Stimulated activated CD4-positive, alpha-beta T cell treated with anti-CD3 and anti-CD28 coated beads, TNF-alpha, amount 100 ng/mL, for 48 hours (primary cell): Measurements from ENCODE around the gene UBE2I.
A peak's percentile ranks its signal among the peaks of the same experiment; 100 is the strongest.

Experiments used
- DNase-seq, 3 donors: peaks; one replicate each; pipeline ENCODE4 v3.0.0-alpha.2; 2020; ENCODE audit warnings: low read depth in 3 of 3

Gene UBE2I

DNA sequence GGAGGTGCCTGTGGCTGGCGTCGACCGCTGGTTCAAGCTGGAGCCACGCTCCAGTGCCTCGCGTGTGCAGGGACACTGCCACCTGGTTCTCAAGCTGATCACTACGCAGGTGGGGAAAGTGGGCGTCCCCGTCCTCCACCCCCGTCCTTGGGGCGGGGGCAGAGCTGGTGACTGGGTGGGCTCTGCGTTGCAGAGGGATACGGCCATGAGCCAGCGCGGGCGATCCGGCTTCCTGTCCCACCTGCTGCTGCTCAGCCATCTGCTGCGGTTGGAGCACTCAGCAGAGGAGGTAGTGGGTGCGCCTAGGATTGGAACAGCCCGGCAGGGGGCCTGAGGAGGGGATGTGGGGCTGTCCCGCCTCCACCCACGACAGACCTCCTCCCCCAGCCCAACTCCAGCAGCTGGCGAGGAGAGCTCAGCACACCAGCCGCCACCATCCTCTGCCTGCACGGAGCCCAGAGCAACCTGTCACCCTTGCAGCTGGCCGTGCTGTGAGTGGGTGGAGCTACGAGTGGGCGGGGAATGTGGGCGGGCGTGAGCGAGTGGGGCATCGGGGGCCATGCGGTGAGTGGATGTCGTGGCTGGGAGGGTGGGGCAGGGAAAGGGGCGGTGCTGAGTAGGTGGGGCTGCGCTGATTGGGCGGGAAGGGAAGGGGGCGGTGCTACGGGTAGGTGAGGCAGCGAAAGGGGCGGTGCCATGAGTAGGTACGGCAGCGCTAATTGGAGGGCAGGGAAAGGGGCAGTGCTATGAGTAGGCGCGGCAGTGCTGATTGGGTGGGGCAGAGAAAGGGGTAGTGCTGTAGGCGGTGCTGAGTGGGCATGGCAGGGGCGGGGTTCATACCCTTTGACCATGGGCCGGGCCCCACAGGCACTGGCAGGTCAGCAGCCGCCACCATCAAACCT, 33.3 kb downstream of the UBE2I start:
- peak; percentile 77 to 93 (median 91) for DNase-seq

DNA sequence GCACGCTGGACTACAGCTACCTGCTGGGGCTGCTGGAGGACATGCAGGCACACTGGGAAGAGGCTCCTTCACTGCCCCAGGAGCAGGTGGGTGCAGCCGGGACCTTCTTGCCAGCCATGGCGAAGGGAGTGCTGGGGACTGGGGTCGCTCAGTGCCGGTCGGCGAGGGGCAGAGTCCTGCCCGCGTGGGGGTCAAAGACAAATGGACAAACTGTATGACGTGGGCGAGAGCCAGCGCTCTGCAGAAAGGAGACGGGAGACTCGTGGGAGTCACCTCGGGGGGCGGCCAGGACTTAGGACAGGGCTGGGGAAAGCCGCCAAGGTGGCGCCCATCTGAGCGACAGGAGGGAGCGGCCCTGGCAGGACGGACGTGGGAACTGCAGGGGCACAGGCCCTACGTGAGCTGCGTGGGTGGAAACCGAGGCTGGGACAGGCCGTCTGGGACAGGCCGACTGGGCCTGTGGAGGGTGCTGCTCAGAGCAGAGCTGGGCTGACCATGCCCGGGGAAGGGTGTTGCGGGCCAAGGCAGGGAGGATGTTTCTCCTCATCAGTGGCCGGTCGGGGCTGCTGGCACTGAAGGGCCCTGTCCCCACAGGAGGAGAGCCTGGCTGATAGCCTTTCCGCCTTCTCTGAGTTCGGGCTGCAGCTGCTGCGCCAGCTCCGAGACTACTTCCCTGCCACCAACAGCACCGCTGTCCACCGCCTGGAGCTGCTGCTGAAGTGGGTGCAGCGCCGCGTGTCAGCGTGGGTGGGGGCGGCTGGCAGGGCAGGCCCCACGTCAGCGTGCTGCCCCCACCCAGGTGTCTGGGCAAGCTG, 34.2 kb downstream of the UBE2I start:
- DNase-seq: no peak

DNA sequence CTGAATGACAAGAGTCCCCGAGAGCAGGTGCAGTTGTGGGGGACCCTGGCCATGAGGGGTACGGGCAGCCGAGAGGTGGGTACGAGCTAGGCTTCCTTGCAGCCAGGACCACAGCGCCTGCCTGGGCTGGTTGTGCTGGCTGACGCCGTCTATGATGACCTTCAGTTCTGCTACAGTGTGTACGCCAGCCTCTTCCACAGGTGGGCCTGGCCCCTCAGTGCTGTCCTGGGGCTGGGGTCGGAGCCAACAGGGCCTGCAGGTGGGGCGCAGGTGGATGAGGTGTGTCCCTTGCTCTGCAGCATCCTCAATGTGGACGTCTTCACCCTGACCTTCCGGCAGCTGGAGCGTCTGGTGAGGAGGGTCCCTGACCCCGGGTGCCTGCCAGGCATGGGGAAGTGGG, 35.1 kb downstream of the UBE2I start:
- DNase-seq: no peak

DNA sequence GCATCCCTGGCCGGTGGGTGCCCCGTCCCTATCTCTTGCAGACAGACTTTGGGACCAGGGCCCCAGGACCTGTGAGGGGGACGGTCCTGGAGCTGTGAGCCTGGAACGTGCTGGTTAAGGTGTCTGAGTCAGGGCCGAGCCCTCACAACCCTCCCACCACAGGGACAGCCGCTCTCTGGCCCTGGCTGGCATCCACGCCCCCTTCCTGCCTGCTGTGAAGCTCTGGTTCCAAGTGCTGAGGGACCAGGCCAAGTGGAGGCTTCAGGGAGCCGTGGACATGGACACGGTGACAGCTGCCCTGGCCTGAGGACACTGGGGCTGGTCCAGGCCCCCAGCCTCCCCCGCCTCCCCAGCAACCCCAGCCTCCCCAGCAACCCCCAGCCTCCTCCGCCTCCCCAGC, 35.7 kb downstream of the UBE2I start:
- no peak for DNase-seq

DNA sequence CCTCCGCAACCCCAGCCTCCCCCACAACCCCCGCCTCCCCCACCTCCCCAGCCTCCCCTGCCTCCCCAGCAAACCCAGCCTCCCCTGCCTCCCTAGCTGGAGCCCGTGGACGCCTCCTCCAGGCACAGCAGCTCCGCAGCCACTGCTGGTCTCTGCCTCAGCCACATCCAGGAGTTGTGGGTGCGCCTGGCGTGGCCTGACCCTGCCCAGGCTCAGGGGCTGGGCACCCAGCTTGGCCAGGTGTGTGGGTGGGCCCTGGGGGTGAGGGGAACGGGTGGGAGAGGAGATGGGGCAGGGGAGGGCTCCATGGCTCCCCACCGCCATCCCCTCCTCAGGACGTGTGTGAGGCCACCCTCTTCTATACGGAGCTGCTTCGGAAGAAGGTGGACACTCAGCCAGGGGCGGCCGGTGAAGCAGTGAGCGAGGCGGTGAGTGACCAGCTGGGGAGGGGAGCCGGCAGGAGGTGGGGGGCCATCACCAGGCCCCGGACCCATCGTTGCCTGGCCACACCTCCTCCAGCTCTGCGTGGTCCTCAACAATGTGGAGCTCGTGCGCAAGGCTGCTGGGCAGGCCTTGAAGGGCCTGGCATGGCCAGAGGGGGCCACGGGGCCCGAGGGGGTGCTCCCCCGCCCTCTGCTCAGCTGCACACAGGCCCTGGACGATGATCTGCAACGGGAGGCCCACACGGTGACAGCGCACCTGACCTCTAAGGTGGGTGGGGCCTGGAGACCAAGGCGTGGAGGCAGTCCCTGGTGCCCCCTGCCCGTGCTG, 36.4 kb downstream of the UBE2I start:
- no peak for DNase-seq

DNA sequence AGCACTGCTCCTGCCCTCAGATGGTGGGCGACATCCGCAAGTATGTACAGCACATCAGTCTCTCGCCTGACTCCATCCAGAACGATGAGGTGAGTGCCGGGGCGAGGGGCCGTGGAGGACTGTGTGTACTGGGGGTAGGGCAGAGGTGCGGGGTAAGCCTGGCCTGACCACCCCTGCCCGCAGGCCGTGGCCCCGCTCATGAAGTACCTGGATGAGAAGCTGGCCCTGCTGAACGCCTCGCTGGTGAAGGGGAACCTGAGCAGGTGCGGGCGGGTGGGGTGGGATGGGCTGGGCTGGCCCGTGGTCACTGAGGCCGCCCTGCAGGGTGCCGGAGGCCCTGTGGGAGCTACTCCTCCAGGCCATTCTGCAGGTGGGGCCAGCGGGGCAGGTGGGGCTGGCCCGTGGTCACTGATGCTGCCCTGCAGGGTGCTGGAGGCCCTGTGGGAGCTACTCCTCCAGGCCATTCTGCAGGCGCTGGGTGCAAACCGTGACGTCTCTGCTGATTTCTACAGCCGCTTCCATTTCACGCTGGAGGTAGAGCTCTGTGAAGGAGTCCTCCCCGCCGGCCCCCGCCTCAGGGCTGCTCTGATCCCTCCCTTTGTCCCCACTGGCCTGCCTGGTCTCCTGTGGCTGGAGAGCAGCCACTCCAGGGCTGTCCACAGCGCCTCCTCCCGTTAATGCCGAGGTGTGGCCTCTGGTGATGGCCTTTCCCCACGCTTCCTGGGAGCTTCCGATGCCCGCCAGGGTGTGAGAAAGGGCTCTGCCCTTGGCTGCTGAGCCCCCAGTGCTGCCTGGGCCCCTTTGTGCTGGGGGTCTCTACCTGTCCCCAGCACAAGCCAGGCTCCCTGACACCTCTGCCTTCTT, 37.2 kb downstream of the UBE2I start:
- no peak for DNase-seq

DNA sequence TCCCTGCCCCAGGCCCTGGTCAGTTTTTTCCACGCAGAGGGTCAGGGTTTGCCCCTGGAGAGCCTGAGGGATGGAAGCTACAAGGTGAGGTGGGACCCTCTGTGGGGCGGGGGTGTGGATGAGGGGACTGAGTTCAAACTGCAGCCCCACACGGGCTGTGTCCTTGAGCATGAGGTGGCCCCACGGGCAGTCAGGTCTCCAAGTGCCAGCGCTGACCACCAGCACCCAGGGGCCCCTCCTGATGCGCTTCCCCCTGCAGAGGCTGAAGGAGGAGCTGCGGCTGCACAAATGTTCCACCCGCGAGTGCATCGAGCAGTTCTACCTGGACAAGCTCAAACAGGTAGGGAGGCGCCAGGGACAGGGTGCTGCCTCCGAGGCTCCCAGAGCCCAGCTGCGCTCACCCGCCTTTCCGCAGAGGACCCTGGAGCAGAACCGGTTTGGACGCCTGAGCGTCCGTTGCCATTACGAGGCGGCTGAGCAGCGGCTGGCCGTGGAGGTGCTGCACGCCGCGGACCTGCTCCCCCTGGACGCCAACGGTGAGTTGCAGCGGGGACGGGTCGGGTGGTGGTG, 37.9 kb downstream of the UBE2I start:
- no peak for DNase-seq

DNA sequence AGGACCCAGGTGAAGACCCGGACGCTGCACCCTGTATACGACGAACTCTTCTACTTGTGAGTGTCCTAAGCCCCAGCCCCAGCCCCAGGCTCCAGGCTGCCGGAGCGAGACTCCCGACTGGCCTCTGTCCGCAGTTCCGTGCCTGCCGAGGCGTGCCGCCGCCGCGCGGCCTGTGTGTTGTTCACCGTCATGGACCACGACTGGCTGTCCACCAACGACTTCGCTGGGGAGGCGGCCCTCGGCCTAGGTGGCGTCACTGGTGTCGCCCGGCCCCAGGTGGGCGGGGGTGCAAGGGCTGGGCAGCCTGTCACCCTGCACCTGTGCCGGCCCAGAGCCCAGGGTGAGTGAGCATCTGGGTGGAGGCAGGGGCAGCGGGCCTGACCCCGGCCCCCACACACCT, 38.5 kb downstream of the UBE2I start:
- no peak for DNase-seq

DNA sequence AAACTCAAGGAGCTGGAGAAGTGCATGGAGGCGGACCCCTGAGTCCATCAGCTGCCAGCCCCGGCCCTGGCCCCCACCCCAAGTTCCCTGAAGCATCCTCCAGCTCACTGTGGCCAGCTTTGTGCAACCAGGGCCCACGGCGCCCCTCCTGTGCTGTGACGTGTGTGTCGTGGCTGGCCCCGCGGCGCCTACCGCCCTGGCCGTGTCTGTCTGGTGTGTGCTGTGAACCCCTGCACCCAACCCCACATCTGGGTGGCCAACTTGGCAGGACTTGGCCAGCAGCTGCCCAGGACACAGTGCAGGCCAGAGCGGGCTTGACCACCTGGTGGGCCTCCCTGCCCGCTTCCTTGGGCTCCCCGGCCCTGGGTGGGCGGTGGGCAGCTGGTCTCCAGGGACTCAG, 39.0 kb downstream of the UBE2I start:
- no peak for DNase-seq

DNA sequence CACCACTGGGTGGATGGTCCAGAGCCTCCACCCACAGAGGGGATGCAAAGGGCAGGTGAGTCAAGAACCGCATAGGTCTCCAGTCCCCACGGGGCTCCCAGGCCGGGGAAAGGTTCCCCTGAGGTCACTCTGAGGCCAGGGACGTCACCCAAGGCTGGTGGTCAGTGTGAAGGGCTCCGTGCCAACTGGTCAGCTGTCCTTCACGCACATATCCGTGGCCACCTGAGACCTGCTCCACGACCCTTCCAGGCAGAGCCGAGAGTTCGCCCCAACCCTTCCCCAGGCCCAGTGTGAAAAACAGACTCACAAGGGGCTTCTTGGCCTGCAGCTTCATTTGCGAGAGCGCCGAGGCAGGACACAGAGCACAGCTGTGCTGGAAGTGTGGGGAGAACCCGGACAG, 39.5 kb downstream of the UBE2I start:
- DNase-seq: no peak

DNA sequence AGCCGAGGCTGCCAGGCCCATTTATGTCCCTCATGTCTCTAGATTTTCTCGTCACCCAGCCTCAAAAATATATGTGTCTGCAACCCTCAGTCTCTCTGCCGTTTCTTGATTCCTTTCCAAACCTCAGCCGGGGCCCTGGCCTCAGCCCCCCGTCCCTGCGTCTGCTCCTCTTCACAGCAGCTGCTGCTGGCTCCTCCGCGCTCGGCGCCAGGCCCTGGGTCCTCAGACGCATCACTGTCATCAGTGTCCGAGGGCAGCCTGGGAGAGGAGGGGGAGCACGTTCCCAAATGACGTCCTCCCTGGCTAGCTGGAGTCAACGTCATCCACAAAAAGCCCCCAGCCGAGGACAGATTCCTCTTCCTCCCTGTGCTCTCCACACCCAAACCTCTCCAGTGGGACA, 39.9 kb downstream of the UBE2I start:
- DNase-seq: no peak

DNA sequence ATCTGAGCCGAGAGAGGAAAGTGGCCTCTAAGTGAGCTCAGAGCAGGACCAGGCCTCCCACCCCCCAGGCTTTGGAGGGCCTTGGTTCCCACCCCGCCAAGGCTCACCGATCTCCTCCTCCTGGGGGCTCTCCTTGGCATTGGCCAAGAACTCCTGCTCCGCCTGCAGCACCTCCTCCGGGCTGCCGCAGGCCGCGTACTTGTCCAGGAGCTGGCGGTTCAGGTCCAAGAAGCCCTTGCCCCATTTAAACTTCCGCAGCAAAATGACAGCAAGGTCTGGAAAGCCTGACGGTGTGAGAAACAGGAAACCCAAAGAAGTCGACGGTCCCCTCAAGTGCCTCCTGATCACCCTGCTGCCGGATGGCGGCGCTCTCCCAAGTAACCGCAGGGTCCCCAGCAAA, 40.5 kb downstream of the UBE2I start:
- no peak for DNase-seq

DNA sequence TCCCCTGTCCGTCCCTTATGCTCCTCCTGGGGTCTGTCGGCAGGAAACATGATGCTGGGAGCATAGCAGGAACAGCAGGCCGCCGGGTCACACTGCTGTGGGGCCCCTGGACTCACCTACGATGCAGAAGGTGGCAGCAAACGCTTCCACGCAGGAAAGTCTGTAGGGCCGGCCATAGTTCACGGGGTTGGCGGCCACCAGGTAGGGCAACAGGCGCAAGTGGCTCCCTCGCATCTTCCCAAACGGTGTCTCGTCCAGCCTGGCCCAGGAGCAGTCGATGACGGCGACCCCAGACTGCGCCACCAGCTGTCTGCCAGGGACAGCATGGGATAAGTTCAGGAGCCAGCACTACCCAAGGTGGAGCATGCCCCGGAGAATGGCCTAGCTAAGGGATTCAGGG, 41.3 kb downstream of the UBE2I start:
- no peak for DNase-seq

DNA sequence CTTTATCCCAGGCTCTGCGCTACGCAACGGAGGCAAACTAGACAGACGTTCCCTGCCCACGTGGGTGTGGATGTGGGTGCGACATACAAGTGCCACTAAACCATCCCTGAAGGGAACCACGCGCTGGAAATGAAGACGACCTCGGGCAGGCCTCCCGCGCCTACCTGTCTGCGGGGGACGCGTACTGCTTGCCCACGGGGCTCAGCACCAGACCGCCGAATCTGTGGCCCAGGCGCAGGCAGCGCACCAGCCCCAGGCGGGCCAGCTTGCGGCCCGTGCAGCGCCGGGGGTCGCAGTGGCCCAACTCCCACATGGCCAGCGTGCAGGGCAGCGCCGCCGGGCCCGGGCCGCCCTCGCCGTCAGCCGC, 41.8 kb downstream of the UBE2I start:
- no peak for DNase-seq

DNA sequence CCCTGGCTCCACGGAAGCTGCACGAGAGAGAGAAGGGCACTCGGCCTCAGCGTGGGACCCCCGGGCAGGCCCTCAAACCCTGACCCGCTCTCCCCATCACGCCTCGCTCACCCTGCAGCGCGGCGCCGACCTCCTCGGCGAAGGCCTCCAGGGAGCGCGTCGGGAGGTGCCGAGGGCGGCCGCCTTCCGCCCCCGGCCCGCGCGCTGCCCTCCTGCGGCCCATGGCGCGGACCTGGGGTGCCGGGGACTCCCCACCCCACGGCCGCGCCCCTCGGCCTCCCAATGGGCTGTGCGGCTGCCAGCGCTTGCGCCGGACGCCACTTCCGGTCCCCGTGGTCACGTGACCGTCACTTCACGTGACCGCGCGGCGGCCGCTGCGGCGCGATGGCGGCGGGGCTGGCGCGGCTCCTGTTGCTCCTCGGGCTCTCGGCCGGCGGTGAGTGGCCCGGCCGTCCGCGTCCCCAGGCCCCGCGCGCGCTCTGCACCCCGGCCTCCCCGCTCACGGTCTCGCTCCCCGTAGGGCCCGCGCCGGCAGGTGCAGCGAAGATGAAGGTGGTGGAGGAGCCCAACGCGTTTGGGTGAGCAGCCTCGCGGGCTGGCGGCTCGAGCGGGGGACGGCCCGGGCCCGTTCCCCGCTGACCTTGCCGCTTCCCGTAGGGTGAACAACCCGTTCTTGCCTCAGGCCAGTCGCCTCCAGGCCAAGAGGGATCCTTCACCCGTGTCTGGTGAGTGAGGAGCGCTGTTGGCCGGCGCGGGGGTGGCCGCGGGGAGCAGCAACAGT, 42.3 kb downstream of the UBE2I start, which contains the start of the genes GNPTG and TSR3:
Gene GNPTG (plus strand): TSS at position 350 of the 781 bp plus-strand sequence. CDS start 35 bp downstream, at position 385.
Gene TSR3 (minus strand): TSS at position 297 of the 781 bp plus-strand sequence. CDS start 74 bp downstream, at position 223.
- DNase-seq: peak; percentile 69 to 80 (median 72)

DNA sequence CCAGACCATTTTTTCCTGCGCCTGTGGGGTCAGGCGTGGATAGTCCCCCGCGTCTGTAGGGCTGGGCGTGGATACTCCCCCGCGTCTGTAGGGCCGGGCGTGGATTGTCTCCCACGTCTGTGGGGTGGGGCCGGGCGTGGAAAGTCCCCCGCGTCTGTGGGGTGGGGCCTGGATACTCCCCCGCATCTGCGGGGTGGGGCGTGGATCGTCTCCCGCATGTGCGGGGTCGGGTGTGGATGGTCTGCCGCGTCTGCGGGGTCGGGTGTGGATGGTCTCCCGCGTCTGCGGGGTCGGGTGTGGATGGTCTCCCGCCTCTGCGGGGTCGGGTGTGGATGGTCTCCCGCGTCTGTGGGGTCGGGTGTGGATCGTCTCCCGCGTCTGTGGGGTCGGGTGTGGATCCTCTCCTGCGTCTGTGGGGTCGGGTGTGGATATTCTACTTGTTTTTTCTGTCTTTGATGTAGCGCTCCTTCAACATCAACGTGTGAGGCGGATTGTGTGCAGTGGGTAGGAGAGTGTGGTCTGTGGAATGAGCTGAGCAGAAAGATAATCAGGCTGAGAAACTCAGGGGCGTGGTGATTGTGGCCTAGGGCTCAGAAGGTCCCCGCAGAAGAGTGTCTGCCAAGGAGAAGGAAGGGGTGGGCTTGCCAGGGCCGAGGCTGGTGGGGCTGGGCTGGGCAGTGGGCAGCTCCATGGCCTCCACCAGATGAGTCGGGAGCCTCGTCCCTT, 45.5 kb downstream of the UBE2I start:
- no peak for DNase-seq

DNA sequence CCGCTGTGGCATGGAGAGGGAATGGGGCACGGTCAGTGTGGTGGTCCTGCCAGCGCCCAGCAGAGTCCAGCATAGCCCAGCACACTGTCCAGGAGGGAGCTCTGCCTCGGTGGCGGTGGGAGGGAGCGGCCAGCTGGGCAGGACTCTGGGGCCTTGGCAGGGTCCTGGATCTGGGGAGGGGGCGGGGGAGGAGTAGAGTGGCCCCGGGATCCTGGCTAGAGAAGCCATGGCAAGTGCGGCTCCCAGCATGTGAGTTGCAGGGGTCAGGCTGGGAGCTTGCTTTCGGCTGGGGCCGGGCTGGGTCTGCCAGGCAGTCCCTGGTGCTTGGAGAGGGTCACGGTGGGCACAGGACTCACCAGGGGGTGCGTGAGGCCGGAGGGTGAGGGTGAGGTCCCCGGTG, 46.2 kb downstream of the UBE2I start:
- DNase-seq: no peak

DNA sequence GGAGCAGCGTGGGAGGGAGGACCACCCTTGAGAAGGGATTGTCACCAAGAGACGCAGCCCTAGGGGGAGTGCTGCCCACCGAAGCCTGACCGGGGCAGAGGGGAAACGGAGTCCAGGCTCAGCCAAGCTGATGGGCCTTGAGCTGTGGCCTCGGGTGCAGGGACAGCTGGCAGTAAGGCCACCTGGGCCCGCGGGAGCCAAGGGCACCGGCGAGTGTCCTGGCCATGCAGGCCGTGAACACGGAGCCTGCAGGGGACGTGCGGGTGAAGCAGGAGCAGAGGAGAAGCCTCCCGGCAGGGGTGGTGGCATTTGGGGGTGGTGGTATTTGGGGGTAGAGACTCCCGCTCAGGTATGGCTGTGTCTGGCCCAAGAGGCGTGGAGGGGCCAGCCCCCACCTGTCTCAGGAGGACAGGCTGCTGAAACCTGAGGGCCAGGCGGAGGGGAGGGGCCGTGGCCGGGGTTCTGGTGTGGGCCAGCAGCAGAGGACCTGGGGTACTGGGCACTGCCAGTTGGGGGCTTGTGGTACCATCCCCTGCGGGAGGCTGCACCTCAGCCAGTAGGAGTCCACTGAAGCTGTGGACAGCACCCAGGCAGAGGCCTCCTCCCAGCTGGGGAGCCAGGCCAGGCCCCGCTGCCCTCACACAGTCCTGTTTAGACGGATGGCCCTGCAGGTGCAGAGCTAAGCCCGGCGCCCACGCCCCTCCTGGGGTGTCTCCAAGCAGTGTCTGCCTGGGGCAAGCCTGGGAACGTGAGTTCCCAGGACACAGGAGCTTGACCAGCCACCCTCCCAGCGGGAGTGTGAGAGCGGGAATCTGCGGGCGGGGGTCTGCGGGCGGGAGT, 46.8 kb downstream of the UBE2I start:
- DNase-seq: no peak
